ENCODE measurements around the gene MT1H. TPM values are rescaled to one million over a fixed set of nuclear protein-coding genes. Genes with fewer than 3 reads are reported as not detected.
"Not testable (repeated sequence)": the region's sequence is repeated elsewhere in the genome, so short reads cannot be mapped to it uniquely, and the experiment has no call there.

The MT1H gene
- total RNA-seq = not detected in 2 replicates

DNA sequence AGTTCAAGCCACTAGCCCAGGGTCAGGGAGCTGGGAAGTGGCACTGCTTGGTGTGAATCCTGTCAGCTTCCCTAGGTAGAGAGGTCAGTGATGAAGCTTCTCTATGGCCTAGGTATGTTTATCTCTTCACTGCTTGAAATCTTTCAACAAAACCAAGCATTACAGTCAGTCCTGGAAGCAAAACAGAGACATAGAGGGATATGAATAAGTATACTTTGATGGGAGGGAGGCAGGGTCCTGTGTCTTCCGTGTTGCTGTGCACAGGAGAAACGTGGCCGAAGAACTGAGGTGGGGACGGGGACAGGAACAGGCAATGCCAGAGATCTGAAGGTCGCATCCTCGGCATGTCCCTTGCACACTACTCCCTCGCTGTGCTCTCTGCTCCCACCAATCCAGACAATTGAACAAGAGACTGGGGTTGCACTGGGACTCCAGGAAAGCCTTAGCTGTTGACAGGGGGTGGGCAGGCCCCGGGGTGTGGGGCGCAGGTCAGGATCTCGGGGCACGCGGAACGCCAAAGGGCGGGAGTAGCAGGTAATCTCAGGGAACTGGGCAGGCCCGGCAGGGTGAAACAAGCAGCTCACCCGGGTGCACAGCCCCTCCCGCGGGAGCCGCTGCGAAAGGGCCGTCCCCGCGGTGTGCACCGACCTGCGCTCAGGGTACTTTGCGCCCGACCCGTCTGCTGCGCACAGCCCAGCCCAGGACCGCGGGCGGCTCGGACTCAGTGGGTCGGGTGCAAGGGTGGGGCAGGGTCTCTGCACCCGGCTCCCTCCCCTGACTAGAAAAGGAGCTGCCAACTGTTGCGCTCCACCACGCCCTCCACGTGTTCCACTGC is at the start of gene MT1H:
Gene MT1H (plus strand): TSS at position 810 of the 835 bp plus-strand sequence. CDS start 71 bp downstream, outside the sequence.
- DNase-seq = no peak

DNA sequence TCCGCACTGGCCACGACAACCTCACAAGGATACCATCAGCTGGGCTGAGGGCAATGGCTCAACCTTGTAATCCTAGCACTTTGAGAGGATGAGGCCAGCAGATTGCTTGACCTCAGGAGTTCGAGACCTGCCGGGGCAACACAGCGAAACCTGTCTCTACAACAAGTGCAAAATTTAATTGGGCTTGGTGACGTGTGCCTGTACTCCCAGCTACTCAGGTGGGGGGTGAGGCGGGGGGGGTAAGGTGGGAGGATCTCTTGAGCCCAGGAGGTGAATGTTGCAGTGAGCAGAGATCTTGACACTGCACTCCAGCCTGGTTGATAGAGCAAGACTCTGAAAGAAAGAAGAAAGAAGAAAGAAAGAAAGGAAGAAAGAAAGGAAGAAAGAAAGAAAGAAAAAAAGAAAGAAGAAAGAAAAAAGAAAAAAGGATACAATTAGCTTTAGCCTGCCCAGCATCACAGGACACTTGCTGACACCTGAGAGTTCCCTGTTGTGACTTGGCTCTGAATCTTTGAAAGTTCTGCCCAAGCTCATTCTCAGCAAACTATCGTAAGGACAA is 49.2 kb upstream of the MT1H start:
- no peak for DNase-seq

DNA sequence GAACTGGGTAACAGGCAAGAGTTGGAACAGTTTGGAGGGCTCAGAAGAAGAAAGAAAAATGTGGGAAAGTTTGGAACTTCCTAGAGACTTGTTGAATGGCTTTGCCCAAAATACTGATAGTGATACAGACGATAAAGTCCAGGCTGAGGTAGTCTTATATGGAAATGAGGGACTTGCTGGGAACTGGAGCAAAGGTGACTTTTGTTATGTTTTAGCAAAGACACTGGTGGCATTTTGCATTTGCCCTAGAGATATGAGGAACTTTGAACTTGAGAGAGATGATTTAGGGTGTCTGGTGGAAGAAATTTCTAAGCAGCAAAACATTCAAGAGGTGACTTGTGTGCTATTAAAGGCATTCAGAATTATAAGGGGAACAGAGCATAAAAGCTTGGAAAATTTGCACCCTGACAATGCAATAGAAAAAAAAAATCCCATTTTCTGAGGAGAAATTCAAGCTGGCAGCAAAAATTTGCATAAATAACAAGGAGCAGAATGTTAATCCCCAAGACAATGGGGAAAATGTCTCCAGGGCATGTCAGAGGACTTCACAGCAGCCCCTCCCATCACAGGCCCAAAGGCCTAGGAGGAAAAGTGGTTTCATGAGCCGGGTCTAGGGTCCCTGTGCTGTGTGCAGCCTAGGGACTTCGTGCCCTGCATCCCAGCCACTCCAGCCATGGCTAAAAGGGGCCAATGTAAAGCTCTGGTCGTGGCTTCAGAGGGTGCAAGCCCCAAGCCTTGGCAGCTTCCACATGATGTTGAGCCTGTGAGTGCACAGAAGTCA is 47.8 kb upstream of the MT1H start:
- not testable (repeated sequence) for DNase-seq

DNA sequence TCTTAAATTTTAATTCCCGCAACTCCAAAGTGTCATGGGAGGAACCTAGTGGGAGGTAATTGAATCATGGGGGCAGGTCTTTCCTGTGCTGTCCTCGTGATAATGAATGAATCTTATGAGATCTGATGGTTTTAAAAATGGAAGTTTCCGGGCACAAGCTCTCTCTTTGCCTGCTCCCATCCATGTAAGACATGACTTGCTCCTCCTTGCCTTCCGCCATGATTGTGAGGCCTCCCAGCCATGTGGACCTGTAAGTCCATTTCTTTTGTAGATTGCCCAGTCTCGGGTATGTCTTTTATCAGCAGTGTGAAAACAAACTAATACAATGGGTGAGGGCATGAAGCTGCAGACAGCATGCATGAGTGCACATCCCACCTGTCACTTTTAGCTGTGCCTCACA is 46.4 kb upstream of the MT1H start:
- DNase-seq = not testable (repeated sequence)

DNA sequence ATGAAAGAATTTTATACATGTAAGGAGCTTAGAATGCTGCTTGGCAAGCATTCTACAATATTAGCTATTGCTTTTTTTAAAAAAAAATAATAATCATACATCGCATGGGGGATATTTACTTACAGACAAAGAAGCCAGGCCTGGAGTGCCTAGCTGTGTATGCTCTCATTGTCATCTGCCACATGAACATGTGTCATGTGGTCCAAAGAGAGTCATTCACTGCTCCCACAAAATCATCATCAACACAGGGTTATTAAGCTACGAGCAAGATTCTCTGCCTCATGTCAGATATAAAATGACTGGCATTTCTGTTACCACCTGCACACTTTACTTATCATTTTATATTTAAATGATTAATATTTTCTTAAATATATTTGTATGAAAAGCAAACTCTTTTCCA is 46.0 kb upstream of the MT1H start:
- DNase-seq = no peak

DNA sequence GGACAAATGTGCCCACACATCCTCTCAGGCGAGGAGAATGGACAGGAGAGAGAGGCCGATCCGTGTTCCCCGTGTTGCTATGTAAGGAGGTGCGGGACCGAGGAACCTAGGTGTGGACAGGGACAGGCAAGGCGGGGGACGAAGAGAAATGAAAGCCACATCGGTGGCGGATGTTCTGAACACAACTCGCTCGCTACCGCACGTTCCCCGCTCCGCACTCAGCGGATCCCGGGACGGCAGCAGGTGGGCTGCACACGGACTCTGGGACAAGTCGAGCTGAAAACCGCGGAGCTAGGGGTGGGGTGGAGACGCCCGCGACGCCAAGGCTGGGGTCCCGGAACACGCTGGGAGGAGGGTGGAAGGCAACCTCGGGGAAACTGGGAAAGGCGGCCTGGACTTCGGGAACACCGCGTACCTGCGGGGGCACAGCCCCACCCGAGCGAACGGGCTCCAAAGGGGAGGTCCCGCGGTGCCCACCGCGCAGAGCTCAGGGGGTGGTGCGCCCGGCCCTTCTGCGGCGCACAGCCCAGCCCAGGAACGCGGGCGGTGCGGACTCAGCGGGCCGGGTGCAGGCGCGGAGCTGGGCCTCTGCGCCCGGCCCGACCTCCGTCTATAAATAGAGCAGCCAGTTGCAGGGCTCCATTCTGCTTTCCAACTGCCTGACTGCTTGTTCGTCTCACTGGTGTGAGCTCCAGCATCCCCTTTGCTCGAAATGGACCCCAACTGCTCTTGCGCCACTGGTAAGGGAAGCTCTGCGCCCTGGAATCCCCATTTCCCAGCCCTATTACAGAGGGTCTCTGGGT is 44.3 kb upstream of the MT1H start, which contains the start of gene MT1E:
Gene MT1E (plus strand): TSS at position 642 of the 803 bp plus-strand sequence. CDS start 71 bp downstream, at position 713.
- peak; percentile 81 for DNase-seq

DNA sequence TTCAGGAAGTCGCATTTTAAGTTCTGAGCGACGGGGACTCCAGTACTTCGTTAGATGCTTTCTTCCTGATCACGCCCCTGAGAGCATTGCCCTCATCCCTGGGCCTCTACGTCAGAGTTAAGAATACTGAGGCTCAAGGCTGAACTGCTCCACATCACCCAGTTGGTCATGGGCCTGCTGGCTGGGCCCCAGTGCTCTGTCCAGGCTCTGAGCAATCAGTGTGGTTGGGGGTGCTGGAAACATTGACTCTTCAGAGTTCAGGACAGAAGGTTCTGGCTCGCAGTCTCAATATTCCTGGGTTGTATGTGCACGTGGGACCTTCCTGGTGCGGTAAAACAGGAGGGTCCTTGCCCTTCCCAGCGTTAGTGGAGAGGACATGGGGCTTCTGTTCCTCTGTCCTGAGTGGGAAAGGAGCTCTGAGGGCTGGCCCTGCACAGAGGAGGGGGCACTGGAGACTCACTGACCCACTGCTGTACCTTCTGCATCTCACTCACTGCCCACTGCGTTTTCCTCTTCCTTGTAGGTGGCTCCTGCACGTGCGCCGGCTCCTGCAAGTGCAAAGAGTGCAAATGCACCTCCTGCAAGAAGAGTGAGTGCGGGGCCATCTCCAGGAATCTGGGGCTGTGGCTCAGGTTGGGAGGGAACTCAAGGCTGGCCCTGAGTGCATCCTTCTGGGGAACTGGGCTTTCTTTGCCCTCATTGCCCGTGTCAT is 43.5 kb upstream of the MT1H start:
- peak; percentile 63 for DNase-seq

DNA sequence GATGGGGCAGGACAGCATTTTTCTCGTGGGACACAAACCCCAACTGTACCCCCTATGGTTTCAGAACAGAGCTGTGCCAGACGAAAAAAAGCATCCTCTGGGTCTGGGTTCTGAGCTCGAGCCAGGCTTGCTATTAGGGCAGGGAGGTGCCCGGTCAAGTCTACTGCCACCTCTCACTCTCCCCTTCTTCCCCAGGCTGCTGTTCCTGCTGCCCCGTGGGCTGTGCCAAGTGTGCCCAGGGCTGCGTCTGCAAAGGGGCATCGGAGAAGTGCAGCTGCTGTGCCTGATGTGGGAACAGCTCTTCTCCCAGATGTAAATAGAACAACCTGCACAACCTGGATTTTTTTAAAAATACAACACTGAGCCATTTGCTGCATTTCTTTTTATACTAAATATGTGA is 42.9 kb upstream of the MT1H start:
- no peak for DNase-seq

DNA sequence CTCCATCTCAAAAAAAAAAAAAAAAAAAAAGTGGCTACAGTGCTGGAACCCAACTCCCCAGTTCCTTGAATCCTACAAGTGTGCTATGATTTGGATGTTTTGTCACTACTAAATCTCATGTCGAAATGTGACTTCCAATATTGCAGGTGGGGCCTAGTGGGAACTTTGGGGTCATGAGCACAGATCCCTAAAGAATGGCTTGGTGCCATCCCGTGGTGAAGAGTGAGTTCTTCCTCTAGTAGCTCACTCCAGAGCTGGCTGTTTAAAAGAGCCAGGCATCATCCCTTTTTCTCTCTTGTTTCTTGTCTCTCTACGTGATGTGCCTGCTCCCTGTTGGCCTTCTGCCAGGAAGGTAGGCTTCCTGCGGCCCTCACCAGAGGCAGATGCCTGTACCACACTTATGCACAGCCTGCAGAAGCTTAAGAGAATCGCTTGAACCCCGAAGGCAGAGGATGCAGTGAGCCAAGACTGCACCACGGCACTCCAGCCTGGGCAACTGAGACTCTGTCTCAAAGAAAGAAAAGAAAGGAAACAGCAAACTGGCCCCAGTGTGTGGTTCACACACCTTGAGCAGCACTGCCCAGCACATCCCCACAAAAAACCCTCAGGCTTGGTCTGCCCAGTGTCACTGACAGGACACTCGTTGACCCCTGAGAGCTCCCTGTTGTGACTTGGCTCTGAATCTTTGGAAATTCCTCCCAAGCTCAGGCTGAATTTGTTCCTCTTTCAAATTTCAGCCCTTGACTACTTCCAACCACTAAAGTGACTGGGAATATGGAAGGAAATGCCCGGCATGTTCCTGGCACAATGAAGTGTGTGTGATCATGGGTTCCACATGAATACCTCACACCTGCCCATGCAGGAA is 40.9 kb upstream of the MT1H start:
- no peak for DNase-seq

DNA sequence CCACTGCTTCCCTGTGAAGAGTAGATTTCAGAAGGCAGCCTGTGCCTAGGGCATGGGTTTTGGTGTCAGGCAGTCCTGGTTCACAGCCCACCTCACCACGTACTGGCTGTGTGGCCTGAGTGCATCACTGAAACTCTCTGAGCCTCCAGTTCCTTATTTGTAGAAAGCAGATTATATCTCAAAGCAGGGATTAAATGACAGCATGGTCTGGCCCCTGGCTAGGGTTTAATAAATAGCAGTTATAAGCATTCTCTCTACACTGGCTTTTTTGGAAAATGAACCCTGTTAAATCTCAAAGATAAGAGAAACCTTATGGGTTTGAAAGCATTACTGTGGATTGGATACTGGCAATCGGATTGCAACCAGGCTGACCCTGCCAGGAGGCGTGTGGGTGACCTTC is 40.1 kb upstream of the MT1H start:
- DNase-seq = no peak

DNA sequence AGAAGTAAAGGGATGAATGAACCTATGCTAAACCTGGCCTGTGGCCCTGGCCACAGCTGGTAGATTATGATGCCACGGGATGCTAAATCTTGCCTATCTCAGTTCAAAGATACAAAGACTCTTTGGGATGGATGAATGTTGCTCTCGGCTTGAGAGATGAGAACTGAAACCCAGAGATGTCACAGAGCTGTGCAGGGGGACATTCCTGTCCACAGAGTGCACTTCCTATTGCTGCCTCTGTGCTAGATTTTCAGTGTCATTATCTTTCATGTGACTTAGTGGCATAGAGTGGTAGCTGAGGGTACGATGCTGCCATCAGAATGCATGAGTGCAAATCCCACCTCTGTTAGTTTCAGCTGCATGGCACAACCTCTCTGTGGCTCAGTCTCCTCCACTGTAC is 39.5 kb upstream of the MT1H start:
- no peak for DNase-seq

DNA sequence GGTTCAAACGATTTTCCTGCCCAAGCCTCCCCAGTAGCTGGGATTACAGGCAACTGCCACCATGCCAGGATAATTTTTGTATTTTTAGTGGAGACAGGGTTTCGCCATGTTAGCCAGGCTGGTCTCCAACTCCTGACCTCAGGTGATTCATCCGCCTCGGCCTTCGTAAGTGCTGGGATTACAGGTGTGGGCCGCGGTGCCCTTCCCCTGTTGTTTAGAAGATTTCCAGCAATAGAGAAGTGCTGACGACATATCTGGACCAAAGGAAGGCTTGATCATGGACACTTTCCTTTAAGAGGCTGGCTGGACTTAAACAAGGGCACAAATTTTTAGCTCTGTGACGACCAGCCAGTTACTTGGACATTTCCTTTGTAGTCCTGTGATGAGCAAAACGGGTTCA is 38.4 kb upstream of the MT1H start:
- no peak for DNase-seq

DNA sequence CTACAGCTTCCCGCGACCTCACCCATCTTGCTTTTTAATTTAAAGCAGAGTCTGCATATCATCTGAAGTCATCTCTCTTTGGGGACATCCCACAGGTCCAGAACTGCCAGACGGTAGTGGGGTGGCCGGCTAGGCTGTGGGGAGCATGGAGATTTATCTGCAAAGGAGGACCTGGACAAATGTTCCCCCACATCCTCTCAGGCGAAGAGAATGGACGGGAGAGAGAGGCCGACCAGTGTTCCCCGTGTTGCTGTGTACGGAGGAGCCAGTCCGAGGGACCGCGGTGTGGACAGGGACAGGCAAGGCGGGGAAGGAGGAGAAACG is 37.8 kb upstream of the MT1H start:
- DNase-seq = no peak

DNA sequence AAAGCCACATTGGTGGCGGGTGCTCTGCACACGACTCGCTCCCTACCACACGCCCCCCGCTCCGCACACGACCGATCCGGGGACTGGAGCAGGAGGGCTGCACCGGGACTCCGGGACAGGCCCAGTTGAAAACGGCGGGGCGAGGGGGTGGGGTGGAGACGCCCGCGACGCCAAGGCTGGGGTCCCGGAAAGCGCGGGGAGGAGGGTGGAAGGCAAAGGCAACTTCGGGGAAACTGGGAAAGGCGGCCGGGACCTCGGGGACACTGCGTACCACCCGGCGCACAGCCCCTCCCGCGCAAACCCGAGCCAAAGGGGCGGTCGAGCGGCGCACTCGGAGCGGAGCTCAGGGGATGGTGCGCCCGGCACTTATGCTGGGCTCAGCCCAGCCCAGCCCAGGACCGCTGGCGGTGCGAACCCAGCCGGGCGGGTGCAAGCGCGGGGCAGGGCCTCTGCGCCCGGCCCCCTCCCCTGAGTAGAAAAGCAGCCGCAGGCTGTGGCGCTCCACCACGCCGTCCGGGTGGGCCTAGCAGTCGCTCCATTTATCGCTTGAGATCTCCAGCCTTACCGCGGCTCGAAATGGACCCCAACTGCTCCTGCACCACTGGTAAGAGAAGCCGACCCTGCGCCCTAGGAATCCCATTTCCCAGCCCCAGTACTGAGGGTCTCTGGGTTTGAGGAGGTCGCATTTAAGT is 37.3 kb upstream of the MT1H start, which contains the start of gene MT1M:
Gene MT1M (plus strand): TSS at position 504 of the 692 bp plus-strand sequence. CDS start 73 bp downstream, at position 577.
- peak; percentile 46 for DNase-seq

DNA sequence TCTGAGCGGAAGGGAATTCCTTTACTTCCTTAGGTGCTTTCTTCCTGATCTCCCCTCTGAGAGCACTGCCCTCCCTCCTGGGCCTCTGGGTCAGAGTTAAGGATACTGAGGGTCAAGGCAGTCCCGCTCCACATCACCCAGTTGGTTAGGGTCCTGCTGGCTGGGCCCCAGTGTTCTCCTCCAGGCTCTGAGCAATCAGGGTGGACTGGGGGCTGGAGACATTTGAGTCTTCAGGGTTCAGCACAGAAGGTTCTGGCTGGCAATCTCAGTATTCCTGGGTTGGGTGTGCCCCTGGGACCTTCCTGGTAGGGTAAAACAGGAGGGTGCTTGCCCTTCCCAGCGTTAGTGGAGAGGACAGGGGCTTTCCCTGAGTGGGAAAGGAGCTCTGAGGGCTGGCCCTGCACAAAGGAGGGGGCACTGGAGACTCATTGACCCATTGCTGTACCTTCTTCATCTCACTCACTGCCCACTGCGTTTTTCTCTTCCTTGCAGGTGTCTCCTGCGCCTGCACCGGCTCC is 36.7 kb upstream of the MT1H start:
- DNase-seq = no peak

DNA sequence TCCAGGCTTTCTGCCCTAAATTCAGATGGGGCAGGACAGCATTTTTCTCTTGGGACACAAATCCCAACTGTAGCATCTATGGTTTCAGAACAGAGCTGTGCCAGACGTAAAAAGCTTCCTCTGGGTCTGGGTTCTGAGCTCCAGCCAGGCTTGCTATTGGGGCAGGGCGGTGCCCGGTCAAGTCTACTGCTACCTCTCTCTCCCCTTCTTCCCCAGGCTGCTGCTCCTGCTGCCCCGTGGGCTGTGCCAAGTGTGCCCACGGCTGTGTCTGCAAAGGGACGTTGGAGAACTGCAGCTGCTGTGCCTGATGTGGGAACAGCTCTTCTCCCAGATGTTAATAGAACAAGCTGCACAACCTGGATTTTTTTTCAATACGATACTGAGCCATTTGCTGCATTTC is 36.1 kb upstream of the MT1H start:
- no peak for DNase-seq

DNA sequence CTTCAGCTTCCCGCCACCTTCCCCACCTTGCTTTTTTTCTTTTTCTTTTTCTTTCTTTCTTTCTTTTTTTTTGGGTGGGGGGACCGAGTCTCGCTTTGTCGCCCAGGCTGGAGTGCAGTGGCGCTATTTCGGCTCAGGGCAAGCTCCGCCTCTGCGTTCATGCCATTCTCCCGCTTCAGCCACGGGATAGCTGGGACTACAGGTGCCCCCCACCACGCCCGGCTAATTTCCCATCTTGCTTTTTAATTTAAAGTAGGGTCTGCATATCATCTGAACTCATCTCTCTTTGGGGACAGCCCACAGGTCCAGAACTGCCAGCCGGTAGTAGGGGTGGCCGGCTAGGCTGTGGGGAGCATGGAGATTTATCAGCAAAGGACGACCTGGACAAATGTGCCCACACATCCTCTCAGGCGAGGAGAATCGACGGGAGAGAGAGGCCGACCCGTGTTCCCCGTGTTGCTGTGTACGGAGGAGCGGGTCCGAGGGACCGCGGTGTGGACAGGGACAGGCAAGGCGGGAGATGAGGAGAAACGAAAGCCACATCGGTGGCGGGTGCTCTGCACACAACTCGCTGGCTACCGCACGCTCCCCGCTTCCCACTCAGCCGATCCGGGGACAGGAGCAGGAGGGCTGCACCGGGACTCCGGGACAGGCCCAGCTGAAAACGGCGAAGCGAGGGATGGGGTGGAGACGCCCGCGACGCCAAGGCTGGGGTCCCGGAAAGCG is 34.7 kb upstream of the MT1H start:
- peak; percentile 16 for DNase-seq

DNA sequence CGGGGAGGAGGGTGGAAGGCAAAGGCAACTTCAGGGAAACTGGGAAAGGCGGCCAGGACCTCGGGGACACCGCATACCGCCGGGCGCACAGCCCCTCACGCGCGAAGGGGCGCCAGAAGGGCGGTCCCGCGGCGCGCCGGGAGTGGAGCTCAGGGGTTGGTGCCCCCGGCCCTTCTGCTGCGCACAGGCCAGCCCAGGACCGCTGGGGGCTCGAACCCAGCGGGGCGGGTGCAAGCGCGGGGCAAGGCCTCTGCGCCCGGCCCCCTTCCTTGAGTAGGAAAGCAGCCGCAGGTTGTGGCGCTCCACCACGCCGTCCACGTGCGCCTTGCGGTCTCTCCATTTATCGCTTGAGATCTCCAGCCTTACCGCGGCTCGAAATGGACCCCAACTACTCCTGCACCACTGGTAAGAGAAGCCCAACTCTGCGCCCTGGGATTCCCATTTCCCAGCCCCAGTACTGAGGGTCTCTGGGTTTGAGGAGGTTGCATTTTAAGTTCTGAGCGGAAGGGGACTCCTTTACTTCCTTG is 34.1 kb upstream of the MT1H start:
- DNase-seq = no peak
